ENCODE measurements around the gene CAPSL.
"Not testable (repeated sequence)": the region's sequence is repeated elsewhere in the genome, so short reads cannot be mapped to it uniquely, and the experiment has no call there.

Gene CAPSL

DNA sequence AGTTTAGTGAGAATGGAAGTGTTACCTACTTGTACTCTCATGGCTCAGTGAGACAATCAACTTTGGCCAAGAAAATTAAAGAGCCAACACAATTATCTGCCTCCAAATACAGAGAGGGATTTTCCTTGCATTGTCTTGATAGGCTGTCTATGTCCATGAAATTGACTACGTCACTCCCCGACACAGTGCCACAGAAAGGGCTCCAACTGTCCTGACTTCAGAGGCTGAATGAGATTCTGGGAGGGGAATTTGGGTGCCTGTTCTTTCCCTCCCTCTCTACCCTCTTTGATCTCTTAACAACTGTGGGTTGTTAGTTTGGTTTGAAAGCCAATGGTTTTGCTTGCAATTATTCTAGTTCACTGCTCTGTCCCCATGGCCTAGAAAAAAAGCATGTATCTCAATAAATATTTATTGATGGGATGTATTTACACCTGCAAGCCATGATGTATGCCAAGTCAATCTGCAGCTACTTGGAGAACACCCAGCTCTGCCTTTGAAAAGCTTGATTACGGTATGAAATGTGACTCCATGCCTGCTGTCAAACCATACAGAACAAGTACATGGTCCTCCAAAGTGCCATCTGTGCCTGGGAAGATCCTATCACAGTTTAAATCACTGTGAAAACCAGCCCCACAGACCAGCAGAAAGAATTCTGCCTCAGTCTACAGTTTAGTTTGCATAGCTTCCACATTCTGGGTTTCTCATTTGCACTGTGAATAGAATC, 37.3 kb downstream of the CAPSL start:
- no peak overlapping the region for H3K4me3 ChIP-seq (ENCODE audit: low read length)
- no peaks in the 10 kb centered on the region for H4K20me1 ChIP-seq (ENCODE audit: insufficient read depth, low read length)
- H3K4me2 ChIP-seq (ENCODE audit: low read length) = no peak overlapping the region
- no peaks in the 10 kb centered on the region for H3K36me3 ChIP-seq (replicated peaks; ENCODE audit: low read depth, low read length)
- no peak overlapping the region for H3K9ac ChIP-seq (ENCODE audit: low read length)
- no peak overlapping the region for H3K27ac ChIP-seq (ENCODE audit: low read length)
- no peaks in the 10 kb centered on the region for H3K27me3 ChIP-seq (ENCODE audit: low read depth, low read length)
- no peak overlapping the region for H2AFZ ChIP-seq (ENCODE audit: low read depth, low read length)
- H3K79me2 ChIP-seq (ENCODE audit: low read length) = no peaks in the 10 kb centered on the region
- no peaks in the 10 kb centered on the region; the same call in 1 of the 2 replicates for H3K4me1 ChIP-seq (ENCODE audit: low read length)
- no peaks in the 10 kb centered on the region for H3K9me3 ChIP-seq (ENCODE audit: insufficient read depth, low read length)
- TF ChIP-seq EZH2phosphoT487 (IDR thresholded peaks at IDR 0.05; ENCODE audit: low read depth) (no peak), CTCF (IDR thresholded peaks at IDR 0.05; ENCODE audit: low read depth, low read length) (no peak)

- no peak overlapping the region for H3K27ac ChIP-seq (ENCODE audit: low read length)
- no peak overlapping the region for H2AFZ ChIP-seq (ENCODE audit: low read depth, low read length)
- TF ChIP-seq CTCF (IDR thresholded peaks at IDR 0.05; ENCODE audit: low read depth, low read length) = no peak
- no peak for TF ChIP-seq EZH2phosphoT487 (IDR thresholded peaks at IDR 0.05; ENCODE audit: low read depth)
- H3K9me3 ChIP-seq (ENCODE audit: insufficient read depth, low read length) = no peaks in the 10 kb centered on the region
- H4K20me1 ChIP-seq (ENCODE audit: insufficient read depth, low read length) = no peaks in the 10 kb centered on the region
- H3K79me2 ChIP-seq (ENCODE audit: low read length) = no peaks in the 10 kb centered on the region
- H3K4me3 ChIP-seq (ENCODE audit: low read length) = no peak overlapping the region
- no peaks in the 10 kb centered on the region for H3K27me3 ChIP-seq (ENCODE audit: low read depth, low read length)
- no peaks in the 10 kb centered on the region for H3K36me3 ChIP-seq (replicated peaks; ENCODE audit: low read depth, low read length)
- no peak overlapping the region for H3K9ac ChIP-seq (ENCODE audit: low read length)
- no peaks in the 10 kb centered on the region; the same call in 1 of the 2 replicates for H3K4me1 ChIP-seq (ENCODE audit: low read length)
- no peak overlapping the region for H3K4me2 ChIP-seq (ENCODE audit: low read length)
These were observed 38.6 kb downstream of the CAPSL start for GRCh38 chr5:35899800-35900199.

DNA sequence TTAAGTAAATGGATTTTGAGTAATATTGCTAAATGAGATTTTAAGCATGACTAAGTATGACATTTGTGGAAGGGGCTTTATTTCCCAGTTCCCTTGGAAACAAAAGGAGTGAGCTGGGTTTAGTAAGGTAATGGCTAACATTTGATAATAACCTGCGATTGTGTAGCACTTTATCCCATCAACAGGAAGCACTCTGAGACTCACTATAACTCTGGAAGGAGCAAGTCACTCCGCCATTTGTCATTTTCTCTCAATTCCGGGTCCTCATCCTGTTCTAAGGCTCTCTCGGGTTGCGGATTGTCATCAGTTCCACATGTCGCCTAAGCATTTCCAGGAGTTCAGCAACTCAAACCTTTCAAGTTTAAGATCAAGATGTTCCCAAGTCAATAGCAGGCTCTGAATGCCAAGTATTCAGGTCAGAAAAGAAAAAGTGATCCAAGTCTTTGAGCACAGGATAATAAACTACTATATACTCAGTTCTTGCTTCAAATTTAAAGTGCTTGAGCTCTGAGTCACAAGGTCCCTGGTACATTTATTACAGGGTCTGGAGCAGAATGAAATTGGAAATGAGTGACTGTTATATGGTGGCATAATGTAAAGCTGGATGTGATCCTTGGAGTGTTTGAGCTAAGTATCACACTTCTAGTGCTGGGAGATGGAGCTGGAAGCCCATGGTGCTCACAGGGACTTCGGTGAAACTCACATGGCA, 39.3 kb downstream of the CAPSL start:
- Histone ChIP-seq H3K79me2 (ENCODE audit: low read length) (no peaks in the 10 kb centered on the region), H3K4me3 (ENCODE audit: low read length) (no peak overlapping the region), H2AFZ (ENCODE audit: low read depth, low read length) (no peak overlapping the region), H3K9ac (ENCODE audit: low read length) (no peak overlapping the region), H3K9me3 (ENCODE audit: insufficient read depth, low read length) (no peaks in the 10 kb centered on the region), H3K27ac (ENCODE audit: low read length) (no peak overlapping the region), H3K36me3 (replicated peaks; ENCODE audit: low read depth, low read length) (no peaks in the 10 kb centered on the region), H4K20me1 (ENCODE audit: insufficient read depth, low read length) (no peaks in the 10 kb centered on the region), H3K27me3 (ENCODE audit: low read depth, low read length) (no peaks in the 10 kb centered on the region), H3K4me1 (ENCODE audit: low read length) (no peaks in the 10 kb centered on the region), H3K4me2 (ENCODE audit: low read length) (no peak overlapping the region)
- TF ChIP-seq CTCF (IDR thresholded peaks at IDR 0.05; ENCODE audit: low read depth, low read length) = no peak
- no peak for TF ChIP-seq EZH2phosphoT487 (IDR thresholded peaks at IDR 0.05; ENCODE audit: low read depth)

DNA sequence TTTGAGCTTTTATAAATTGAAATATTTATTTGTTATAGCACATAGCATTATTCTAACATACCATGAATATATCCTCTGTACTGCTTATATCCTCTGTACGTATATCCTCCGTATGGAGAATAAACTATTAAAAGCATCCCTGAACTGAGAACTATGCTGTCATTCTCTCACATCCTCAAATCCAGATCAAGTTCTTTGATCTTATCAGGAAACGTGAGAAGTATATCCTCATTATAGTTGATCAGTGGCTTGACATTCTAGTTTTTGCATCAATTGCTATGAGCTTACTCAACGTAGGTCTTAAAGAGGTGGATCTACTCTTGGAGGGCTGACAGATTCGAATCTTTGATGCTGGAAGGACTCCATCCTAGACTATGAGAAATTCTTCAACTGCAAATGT, 44.3 kb downstream of the CAPSL start:
- Histone ChIP-seq H4K20me1 (ENCODE audit: insufficient read depth, low read length) (no peaks in the 10 kb centered on the region), H3K4me1 (ENCODE audit: low read length) (no peaks in the 10 kb centered on the region), H3K4me2 (ENCODE audit: low read length) (no peak overlapping the region), H3K36me3 (replicated peaks; ENCODE audit: low read depth, low read length) (no peaks in the 10 kb centered on the region), H3K9me3 (ENCODE audit: insufficient read depth, low read length) (no peaks in the 10 kb centered on the region), H3K27me3 (ENCODE audit: low read depth, low read length) (no peaks in the 10 kb centered on the region), H3K9ac (ENCODE audit: low read length) (no peak overlapping the region), H2AFZ (ENCODE audit: low read depth, low read length) (no peak overlapping the region), H3K27ac (ENCODE audit: low read length) (no peak overlapping the region), H3K4me3 (ENCODE audit: low read length) (no peak overlapping the region), H3K79me2 (ENCODE audit: low read length) (no peaks in the 10 kb centered on the region)
- no peak for TF ChIP-seq CTCF (IDR thresholded peaks at IDR 0.05; ENCODE audit: low read depth, low read length)
- TF ChIP-seq EZH2phosphoT487 (IDR thresholded peaks at IDR 0.05; ENCODE audit: low read depth) = no peak

GRCh38 chr5:35892799-35893198, 45.6 kb downstream of the CAPSL start:
- H3K4me3 ChIP-seq (ENCODE audit: low read length); H3K9me3 ChIP-seq (ENCODE audit: insufficient read depth, low read length); H3K9ac ChIP-seq (ENCODE audit: low read length); H3K4me2 ChIP-seq (ENCODE audit: low read length); H3K79me2 ChIP-seq (ENCODE audit: low read length); H4K20me1 ChIP-seq (ENCODE audit: insufficient read depth, low read length); H3K4me1 ChIP-seq (ENCODE audit: low read length); H3K27ac ChIP-seq (ENCODE audit: low read length); H3K36me3 ChIP-seq (replicated peaks; ENCODE audit: low read depth, low read length); H3K27me3 ChIP-seq (ENCODE audit: low read depth, low read length); H2AFZ ChIP-seq (ENCODE audit: low read depth, low read length): not testable (repeated sequence)

All from OCI-LY3 (cell line).